Left ventricle myocardium inferior (tissue), 1 donor: ENCODE data around the gene P3H3. TPM values are rescaled to one million over a fixed set of nuclear protein-coding genes. Genes with fewer than 3 reads are reported as not detected.

Experiments
- DNase-seq: peaks from one replicate; pipeline ENCODE4 v3.0.0-alpha.2; 2020
- H3K27ac ChIP-seq: fragments of 200-600 bp; replicated peaks from 2 replicates; pipeline ENCODE4 v1.8.0; 2021
- H3K27me3 ChIP-seq: fragments of 200-600 bp; 2 replicates; pipeline ENCODE4 v1.8.0; 2021; ENCODE audit warnings: low read depth
- H3K36me3 ChIP-seq: fragments of 200-600 bp; 2 replicates; pipeline ENCODE4 v1.8.0; 2021
- H3K4me1 ChIP-seq: fragments of 200-600 bp; 2 replicates; pipeline ENCODE4 v1.8.0; 2021
- H3K4me3 ChIP-seq: fragments of 200-600 bp; 2 replicates; pipeline ENCODE4 v1.8.0; 2021; ENCODE audit warnings: mild to moderate bottlenecking, moderate library complexity
- H3K9me3 ChIP-seq: fragments of 200-600 bp; replicated peaks from 2 replicates; pipeline ENCODE4 v1.8.0; 2021
- intact Hi-C: fragments of 100-400 bp; cut with micrococcal nuclease; formaldehyde crosslinking; loops from one replicate; pipeline ENCODE4 v1.11.0; 2022
- total RNA-seq: library from RNA; stranded (reverse); fragmentation: NEBNext Ultra II Directional; extraction: Animal tissue kit (Norgen Biotek cat#: 25700); gene quantifications from one replicate; pipeline ENCODE4 v1.2.1, GENCODE V29; 2021
- TF ChIP-seq, protein P1 (sequence below): fragments of 200-600 bp; IDR thresholded peaks from 2 replicates; pipeline ENCODE4 v1.8.0; 2021; ENCODE audit warnings: antibody characterized with exemption, mild to moderate bottlenecking, borderline replicate concordance
- donor health status: DM: no; HTN: yes; CAD: no; lungs with severe emphysema.

P3H3 gene
- total RNA-seq, 1 donor from 2014 or later = 17.5 TPM

DNA sequence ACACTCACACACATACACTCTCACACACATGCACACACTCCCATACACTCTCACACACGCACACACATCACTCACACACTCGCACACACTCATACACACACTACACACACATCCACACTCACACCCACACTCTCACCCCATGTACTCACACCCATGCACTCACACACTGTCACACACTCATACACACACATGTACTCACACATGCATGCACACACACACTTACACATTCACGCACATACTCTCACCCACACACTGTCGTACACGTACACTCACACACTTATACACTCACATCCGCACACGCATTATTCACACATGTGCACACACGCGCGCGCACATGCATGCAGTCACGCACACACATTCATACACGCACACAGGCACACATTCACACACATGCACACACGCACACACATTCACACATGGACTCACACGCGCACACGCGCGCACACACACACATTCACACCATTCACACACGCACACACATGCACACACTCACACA is 10.5 kb upstream of the P3H3 start:
- intact Hi-C loops = no loop called here
- Histone ChIP-seq H3K4me1 (peaks cover 16% of the 10 kb centered on the region), H3K9me3 (no peaks in the 10 kb centered on the region), H3K4me3 (no peak overlapping the region), H3K27ac (no peak overlapping the region), H3K36me3 (no peaks in the 10 kb centered on the region), H3K27me3 (peaks cover 28% of the 10 kb centered on the region)
- no peak for DNase-seq
- TF ChIP-seq, protein P1, sequence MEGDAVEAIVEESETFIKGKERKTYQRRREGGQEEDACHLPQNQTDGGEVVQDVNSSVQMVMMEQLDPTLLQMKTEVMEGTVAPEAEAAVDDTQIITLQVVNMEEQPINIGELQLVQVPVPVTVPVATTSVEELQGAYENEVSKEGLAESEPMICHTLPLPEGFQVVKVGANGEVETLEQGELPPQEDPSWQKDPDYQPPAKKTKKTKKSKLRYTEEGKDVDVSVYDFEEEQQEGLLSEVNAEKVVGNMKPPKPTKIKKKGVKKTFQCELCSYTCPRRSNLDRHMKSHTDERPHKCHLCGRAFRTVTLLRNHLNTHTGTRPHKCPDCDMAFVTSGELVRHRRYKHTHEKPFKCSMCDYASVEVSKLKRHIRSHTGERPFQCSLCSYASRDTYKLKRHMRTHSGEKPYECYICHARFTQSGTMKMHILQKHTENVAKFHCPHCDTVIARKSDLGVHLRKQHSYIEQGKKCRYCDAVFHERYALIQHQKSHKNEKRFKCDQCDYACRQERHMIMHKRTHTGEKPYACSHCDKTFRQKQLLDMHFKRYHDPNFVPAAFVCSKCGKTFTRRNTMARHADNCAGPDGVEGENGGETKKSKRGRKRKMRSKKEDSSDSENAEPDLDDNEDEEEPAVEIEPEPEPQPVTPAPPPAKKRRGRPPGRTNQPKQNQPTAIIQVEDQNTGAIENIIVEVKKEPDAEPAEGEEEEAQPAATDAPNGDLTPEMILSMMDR = no peak

DNA sequence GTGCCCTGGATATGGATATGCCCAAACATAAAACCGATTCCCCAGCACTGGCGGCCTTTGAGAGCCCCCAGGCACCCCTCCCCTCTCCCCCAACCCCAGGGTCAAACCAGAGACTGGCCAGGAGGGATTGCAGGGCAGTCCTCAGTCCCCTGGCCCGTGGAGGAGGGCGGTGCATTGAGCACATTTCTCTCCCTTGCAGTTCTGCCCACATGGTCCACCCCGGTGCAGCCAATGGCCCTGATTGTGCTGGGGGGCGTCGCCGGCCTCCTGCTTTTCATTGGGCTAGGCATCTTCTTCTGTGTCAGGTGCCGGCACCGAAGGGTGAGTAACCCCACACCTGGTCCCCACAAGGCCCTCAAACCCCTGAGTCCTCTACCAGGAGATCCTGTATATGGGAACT is 10.0 kb upstream of the P3H3 start:
- Histone ChIP-seq H3K36me3 (no peaks in the 10 kb centered on the region), H3K4me1 (peaks cover 16% of the 10 kb centered on the region), H3K9me3 (no peaks in the 10 kb centered on the region), H3K27ac (no peak overlapping the region), H3K27me3 (peaks cover 31% of the 10 kb centered on the region), H3K4me3 (no peak overlapping the region)
- intact Hi-C loops = no loop called here
- TF ChIP-seq, protein P1 = no peak
- no peak for DNase-seq

DNA sequence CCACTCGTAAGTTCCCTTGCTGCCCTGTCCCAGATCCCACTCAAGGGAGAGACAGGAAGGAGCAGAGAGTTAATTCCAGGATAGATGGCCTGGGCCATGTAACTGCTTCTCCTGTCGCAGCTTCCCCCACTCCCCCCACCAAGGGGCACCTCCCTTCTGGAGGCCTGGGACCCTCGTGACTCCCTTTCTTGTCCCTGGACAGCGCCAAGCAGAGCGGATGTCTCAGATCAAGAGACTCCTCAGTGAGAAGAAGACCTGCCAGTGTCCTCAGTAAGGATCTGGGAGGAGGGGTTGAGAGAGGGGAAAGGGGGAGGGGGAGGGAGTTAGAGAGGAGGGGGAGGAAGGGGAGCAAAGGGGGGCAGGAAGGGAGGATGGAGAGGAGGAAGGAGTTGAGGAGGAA is 9.6 kb upstream of the P3H3 start:
- intact Hi-C loops = no loop called here
- Histone ChIP-seq H3K36me3 (no peaks in the 10 kb centered on the region), H3K4me3 (no peak overlapping the region), H3K9me3 (no peaks in the 10 kb centered on the region), H3K27ac (no peak overlapping the region), H3K4me1 (peaks cover 16% of the 10 kb centered on the region), H3K27me3 (peaks cover 31% of the 10 kb centered on the region)
- TF ChIP-seq, protein P1 = no peak
- DNase-seq = no peak

DNA sequence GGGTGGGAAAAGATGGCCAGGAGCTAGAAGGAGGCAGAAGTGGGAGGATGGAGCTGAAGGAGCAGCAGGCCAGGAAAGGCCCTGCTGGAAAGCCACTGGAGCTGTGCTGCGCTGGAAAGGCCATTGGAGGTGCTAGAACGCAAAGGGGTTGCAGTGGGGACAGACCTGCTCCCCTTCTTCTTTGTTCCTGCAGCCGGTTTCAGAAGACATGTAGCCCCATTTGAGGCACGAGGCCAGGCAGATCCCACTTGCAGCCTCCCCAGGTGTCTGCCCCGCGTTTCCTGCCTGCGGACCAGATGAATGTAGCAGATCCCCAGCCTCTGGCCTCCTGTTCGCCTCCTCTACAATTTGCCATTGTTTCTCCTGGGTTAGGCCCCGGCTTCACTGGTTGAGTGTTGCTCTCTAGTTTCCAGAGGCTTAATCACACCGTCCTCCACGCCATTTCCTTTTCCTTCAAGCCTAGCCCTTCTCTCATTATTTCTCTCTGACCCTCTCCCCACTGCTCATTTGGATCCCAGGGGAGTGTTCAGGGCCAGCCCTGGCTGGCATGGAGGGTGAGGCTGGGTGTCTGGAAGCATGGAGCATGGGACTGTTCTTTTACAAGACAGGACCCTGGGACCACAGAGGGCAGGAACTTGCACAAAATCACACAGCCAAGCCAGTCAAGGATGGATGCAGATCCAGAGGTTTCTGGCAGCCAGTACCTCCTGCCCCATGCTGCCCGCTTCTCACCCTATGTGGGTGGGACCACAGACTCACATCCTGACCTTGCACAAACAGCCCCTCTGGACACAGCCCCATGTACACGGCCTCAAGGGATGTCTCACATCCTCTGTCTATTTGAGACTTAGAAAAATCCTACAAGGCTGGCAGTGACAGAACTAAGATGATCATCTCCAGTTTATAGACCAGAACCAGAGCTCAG is 8.8 kb upstream of the P3H3 start:
- Histone ChIP-seq H3K4me1 (peaks cover 16% of the 10 kb centered on the region), H3K9me3 (no peaks in the 10 kb centered on the region), H3K36me3 (no peaks in the 10 kb centered on the region), H3K27ac (no peak overlapping the region), H3K4me3 (no peak overlapping the region), H3K27me3 (peaks cover 30% of the 10 kb centered on the region)
- no peak for DNase-seq
- TF ChIP-seq, protein P1 = no peak
- intact Hi-C loops = no loop called here

DNA sequence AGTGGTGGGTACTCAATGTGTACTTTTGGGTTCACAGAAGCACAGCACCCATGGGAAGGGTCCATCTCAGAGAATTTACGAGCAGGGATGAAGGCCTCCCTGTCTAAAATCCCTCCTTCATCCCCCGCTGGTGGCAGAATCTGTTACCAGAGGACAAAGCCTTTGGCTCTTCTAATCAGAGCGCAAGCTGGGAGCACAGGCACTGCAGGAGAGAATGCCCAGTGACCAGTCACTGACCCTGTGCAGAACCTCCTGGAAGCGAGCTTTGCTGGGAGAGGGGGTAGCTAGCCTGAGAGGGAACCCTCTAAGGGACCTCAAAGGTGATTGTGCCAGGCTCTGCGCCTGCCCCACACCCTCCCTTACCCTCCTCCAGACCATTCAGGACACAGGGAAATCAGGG is 8.0 kb upstream of the P3H3 start:
- intact Hi-C loops = no loop called here
- TF ChIP-seq, protein P1 = no peak
- H3K4me1 ChIP-seq = peaks cover 18% of the 10 kb centered on the region
- no peaks in the 10 kb centered on the region for H3K36me3 ChIP-seq
- H3K9me3 ChIP-seq = no peaks in the 10 kb centered on the region
- DNase-seq = no peak
- H3K4me3 ChIP-seq = no peak overlapping the region
- peaks cover 24% of the 10 kb centered on the region for H3K27me3 ChIP-seq
- no peak overlapping the region for H3K27ac ChIP-seq
